NCI-H2107 treated with DMSO at 0.1 percent for 48 hours (cell line): Measurements from ENCODE around the gene LMBR1L.
A peak's percentile ranks its signal among the peaks of the same experiment; 100 is the strongest.

Experiments used
- DNase-seq: peaks from one replicate; lab custom pipeline; 2025; ENCODE audit not compliant: unreplicated experiment; lab: John Stamatoyannopoulos, UW

LMBR1L gene

GRCh38 chr12:49121047-49121696 is 10.5 kb upstream of the LMBR1L start:
- DNase-seq = peak; percentile 39

DNA sequence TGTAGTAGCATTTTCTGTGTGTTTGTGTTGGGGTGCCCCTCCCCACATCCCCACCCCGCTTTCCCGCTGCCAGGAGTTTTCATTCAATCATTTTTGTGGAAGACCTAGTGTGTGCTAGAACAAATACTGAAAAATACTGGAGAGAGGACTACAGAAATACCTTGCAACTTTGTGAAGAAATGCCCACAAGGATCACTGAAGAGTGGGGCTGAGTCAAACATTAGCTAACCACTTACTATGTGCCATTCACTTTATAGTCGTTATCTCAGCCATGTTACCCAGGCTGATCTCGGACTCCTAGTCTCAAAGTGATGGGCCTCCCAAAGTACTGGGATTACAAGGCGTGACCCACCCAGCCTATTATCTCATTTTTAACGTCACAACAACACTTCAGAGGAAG is 559 bp upstream of the LMBR1L start:
- DNase-seq = no peak

DNA sequence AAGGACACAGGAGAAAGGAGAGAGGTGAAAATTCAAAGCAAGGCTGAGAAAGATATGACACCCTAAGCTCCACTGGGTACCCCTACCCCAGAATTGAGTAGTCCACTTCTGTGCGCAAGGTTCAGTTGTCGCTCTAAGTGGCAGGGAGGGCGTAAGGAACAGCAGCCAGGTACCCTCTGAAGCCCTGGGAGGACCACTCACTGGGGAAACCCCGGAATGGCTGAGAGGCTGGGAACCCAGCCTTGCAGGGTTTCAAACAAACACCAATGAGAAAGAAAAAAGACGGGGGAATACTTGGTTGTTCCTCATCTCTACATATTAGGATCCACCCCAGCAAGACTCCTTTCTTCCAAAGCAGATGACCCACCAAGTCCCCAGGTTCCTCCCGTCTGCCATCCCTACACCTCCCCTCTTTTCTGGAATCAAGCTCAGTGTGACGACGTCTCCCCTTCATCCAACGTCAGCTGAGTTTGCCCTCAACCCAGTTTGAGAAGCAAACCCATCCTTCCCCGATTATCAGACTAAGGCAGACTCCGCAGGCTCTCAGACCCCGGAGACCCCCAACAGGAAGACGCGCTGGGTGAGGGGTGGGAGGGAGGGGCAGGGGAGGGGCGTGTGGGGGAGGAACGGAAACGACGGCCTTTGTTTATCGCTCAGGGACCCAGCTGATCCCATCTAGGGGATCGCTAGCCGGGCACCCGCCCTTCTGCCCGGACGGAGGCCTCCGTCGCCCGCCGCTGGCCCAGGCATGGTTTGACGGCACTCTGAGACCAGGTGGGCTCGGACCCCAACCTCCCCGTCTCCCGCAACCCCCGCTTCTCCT is 795 bp downstream of the LMBR1L start:
- no peak for DNase-seq

DNA sequence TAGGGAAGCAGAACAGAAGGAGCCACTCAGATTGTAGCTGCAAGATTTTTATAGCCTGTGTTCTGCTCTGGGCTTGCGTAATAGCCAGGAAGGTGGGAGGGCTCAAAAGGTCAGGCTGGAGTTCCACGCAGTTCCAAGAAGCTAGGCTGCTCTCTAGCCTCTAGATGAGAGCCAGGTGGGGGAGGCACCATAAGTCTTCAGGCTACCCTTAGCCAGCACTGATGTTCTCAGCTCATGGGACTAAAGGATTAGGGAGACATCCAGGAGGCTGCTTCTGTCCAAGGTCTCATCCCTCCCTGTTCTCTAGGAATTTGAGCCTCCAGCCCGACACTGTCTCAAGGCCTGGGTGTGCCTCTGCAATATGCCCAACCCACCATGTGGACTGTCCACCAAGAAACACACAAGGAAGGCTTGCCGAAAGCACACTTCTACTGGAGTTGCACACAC is 1.7 kb downstream of the LMBR1L start:
- no peak for DNase-seq

DNA sequence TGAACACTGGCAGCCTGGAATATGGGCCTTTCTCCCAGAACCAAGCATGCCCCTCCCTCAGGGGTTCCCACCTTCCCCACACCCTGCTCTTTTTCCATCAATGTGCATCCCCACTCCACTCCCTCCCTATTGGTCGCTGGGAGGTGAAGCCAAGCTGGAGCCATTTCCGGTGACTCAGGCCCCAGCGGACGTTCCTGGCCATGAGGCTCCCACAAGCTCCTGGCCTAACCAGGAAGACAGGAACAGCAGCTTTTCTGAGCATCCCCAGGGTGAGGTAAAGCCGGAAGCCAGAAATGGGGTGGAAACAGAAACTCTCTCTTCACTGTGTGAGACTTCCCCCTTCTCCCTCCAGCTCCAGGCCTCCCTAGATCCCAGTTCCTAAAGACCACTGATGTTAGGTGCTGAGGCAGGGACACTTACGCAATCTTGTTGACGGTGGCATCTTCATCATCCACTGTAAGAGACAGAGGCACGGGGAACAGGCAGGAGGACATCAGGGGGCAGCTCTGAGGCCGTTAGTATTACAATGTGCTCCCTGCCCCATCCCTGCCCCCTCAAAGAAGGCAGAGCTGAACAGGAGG is 5.1 kb downstream of the LMBR1L start:
- DNase-seq = no peak

- no peak for DNase-seq
These were observed 5.8 kb downstream of the LMBR1L start for GRCh38 chr12:49104822-49105221.

- no peak for DNase-seq
These were observed 10.3 kb downstream of the LMBR1L start for GRCh38 chr12:49100380-49100779.

DNA sequence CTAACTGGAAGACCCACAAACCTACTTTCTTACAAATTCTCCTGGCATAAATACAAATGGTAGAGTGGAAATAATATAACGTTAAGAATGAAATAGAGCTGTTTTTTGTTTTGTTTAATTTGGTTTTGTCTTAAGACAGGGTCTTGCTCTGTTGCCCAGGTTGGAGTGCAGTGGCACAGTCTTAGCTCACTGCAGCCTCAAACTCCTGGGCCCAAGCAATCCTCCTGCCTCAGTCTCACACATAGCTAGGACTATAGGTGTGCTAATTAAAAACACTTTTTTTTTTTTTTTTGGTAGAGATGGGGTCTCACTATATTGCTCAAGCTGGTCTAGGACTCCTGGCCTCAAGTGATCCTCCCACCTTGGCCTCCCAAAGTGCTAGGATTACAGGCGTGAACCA is 11.9 kb downstream of the LMBR1L start:
- DNase-seq = no peak

GRCh38 chr12:49098035-49098451 is 12.6 kb downstream of the LMBR1L start:
- DNase-seq = no peak

GRCh38 chr12:49097381-49097780 is 13.3 kb downstream of the LMBR1L start:
- no peak for DNase-seq

- no peak for DNase-seq
These were observed 15.7 kb downstream of the LMBR1L start for GRCh38 chr12:49094975-49095365.

DNA sequence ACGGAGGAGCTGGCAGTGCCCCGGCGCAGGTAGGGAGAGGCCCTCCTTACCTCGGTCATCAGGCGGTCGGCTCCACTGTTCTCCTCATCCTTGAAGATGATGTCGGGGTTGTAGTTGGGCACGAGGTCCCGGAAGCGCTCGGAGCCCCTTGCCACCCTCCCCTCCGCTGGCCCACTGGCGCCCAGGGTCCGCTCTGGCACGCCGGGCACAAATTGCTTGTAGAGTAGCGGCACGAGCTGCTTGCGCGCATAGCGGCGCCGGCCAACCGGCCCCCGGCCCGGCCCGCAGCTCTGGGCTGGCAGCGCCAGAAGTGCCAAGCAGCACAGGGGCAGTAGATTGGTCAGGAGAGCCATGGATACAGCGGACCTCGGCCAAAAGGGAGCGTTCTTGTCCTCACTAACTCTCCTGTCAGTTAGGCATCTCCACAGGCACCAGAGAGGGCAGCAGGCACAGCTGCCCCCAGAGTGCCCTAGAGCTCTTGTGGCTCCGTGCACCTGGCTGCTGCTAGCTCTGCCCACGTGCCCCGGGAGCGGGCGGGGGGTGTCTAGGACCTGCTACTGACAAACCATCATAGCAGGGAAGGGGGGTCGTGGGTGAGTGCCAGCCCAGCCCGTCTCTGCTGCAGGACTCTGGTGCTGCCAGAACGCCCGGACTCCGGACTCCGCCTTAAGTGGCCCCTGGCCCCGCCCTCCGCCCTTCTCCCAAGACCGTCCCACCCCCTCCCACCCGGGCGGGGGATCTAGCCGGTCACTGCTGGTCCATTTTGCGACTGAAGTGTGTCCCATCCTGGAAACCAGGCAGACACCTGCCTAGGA is 16.3 kb downstream of the LMBR1L start, which contains the start of gene DHH:
Gene DHH (minus strand): TSS at position 642 of the 815 bp plus-strand sequence. CDS start 289 bp downstream, at position 353.
- DNase-seq = peak; percentile 54

DNA sequence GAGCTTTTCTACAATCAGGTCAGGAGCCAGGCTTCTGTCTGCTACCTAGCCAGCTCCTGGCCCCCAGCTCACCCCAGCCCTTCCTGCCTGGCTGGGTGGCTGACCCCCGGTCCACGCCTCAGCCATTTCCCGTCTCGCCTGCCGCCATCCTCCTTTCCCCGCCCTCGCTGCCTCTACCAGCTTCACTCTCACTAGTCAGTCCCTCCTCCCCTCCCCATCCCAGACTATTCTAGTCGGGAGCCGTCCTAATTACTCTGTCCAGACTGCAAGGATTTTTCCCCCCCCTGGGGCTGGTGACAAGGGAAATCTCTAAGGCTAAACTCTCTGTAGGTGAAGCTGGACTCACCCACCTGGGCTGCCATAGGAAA is 16.9 kb downstream of the LMBR1L start:
- DNase-seq = no peak

DNA sequence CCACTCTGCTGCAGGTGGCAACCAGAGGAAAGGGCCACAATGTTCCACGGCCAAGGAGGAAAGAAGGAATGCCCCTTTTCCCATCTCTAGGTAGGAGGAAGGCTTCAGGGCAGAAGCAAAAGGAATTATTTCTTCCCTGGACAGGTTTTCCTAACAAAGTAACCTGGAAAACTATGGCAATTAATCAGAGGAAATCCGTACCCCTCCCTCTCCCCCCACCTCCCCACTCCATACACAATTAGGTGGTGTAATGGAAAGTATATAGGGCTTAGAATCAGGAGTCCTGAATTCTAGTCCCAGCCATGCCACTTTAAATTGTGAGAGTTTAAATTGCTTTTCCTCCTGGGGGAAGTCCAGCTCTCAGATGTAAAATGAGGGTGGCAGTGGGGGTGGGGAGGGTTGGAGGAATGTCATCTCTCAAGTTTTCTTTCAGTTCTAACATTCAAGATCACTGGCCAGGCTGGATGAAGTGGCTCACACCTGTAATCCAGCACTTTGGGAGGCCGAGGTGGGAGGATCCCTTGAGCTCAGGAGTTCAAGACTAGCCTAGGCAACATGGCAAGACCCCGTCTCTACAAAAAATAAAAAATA is 17.7 kb downstream of the LMBR1L start:
- DNase-seq = no peak

DNA sequence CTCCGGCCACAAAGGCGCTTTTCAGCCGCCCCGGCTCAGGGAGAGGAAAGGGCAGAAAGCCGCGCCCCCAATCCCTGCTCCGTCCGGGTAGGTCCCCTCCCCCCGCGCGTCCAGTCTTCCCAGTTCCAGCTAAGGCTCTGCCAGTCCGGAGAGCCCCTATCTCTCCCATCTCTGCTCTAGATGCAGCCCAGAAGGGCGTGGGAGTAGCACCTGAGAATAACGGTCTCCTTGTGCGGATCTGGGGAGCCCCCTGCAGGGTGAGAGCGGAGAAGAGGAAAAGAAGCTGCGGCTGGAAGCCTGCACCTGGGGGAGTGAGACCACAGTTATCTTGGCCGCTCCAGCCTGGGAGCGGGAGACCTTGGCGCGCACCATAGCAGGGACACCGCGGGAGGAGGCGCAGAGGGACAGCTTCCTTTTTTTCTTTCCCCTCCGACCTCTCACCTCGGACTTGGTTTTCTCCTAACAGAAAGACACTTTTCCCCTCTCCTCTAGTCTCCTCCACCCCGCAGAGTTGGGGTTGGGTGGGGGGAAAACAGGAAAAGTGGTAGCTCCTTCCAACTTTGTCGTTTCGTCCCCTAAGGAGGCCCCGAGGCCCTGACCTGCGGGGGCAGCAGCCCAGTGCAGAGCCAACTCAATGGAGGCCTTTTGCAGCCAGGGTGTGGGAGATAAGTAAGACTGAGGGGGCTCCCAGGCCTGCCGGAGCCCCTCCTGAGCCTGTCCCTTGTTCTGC is 18.4 kb downstream of the LMBR1L start:
- DNase-seq = peak; percentile 37

DNA sequence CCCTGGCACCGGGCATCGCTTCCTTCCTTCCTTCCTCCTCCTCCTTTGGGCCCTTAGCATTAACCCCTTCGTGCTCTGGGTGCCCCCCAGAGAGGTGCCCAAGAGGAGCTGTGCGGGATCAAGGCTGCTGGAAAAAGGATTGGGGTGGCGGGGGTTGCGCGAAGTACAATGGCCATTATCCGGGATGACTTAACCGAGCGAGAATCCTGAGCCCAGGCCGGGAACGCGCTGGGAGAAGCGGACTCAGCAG is 18.9 kb downstream of the LMBR1L start:
- no peak for DNase-seq

GRCh38 chr12:49091056-49091835 is 19.4 kb downstream of the LMBR1L start:
- no peak for DNase-seq

DNA sequence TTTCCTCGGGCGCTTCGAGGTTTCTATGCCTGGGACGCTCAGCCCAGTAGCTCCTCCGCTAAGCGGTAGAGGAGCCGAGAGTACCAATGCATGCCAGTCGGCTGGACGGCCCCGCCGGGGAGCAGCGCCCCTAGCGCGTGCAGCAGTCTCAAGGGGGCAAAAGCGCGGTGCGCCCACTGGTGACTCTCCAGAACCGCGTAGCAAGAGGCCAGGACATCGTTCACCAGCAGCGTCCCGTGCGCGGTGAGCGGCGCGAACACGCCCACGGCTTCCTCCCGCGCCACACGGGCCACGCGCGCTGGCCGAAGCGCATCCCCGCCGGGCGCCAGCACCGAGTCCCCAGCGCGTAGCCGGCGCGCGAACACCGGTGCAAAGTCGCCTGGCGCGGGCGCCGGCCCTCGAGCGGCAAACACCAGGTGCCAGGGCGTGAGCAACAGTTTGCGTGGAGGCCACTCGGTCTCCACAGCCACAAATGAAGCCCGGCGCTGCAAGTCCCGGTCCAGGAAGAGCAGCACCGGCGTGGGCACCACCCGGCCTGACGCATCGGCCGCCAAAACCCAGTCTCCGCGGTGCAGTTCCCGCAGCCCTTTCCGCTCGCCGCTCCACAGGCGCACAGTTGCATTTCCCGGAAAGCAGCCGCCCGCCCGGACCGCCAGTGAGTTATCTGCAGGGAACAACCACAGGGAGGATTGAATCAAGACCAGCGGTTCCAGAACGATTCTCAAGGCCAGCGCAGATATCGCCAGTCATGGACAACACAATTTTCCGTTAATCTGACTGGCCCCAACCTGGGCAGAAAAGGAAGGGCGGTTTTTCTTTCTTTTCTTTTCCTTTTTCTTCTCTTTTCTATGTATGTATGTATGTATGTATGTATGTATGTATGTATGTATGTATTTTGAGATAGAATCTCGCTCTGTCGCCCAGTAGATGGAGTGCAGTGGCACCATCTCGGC is 20.6 kb downstream of the LMBR1L start:
- DNase-seq = no peak

DNA sequence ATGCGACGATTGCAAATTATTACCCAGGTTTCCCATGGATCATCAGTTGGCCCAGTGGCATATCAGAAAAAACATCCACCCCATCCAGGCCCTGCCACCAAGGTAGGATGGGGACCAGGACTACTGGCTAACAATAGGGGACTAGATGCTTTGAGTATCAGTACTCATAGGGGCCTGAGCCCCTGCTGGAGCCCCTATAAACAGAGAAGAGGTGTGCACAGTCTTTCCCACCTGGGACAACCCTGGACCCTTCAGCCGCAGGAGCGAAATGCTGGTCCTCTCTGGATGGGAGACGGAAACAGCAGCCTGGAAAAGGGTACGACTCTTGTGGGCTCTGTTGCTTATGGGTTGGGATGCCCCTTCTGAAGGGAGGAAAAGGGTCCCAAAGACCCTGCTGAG is 21.7 kb downstream of the LMBR1L start:
- no peak for DNase-seq
